Astrocyte of the cerebellum (primary cell): ENCODE measurements around the gene B3GNT9.

Experiments used
- DNase-seq: peaks from one replicate; pipeline ENCODE4 v3.0.0-alpha.2; 2011; ENCODE audit warnings: low read depth
- H3K4me3 ChIP-seq: 2 replicates; pipeline ENCODE4 v1.5.1; 2011; ENCODE audit warnings: mild to moderate bottlenecking, low read depth, low read length, moderate library complexity
- in situ Hi-C: cut with HindIII; loops from 2 replicates; pipeline ENCODE4 v1.10.0; 2017; ENCODE audit warnings: low sequenced_read_pairs
- TF ChIP-seq, protein P1 (sequence below): IDR thresholded peaks from 2 replicates; pipeline ENCODE4 v1.5.1; 2012; ENCODE audit warnings: low read length, low read depth, moderate library complexity, mild to moderate bottlenecking; ENCODE audit errors: missing control alignments

The B3GNT9 gene

DNA sequence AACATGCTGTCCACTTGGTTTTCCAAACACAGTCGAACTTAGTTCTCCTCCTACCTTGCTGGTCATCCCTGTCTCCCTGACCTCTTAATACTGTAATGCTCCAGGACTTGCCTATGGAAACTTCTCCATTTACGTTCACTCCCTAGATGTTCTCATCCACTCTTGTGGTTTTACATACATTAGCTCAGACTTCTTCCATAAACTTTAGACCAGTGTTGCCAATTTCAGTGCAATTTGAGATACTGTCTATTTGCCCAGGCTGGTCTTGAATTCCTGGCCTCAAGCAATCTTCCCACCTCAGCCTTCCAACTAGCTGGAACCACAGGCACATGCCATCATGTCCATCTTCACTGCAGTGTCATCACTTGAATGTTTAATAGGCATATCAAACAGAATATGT, 31.5 kb upstream of the B3GNT9 start:
- TF ChIP-seq, protein P1, sequence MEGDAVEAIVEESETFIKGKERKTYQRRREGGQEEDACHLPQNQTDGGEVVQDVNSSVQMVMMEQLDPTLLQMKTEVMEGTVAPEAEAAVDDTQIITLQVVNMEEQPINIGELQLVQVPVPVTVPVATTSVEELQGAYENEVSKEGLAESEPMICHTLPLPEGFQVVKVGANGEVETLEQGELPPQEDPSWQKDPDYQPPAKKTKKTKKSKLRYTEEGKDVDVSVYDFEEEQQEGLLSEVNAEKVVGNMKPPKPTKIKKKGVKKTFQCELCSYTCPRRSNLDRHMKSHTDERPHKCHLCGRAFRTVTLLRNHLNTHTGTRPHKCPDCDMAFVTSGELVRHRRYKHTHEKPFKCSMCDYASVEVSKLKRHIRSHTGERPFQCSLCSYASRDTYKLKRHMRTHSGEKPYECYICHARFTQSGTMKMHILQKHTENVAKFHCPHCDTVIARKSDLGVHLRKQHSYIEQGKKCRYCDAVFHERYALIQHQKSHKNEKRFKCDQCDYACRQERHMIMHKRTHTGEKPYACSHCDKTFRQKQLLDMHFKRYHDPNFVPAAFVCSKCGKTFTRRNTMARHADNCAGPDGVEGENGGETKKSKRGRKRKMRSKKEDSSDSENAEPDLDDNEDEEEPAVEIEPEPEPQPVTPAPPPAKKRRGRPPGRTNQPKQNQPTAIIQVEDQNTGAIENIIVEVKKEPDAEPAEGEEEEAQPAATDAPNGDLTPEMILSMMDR: no peak
- no peak overlapping the region for H3K4me3 ChIP-seq
- in situ Hi-C loops: no loop called here
- DNase-seq: no peak

DNA sequence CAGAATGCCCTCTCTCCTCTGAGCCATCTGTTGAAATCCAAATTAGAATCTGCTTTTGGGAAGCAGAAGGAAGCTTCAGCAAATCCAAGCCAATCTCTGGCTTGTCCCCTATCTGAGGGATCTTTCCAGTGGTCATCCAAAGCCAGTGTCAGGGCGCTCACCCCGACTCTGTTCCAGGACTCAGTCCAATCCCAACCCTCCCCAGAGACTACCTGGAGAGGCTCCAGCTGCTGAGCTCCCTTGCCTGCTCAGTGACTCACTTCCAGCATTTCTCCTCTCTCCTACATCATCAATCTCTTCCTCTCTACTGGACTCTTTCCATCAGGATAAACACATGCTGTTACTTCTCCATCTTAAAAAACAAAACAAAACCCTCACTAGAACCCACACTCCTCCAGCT, 30.5 kb upstream of the B3GNT9 start:
- TF ChIP-seq, protein P1: no peak
- in situ Hi-C loops: no loop called here
- no peak overlapping the region for H3K4me3 ChIP-seq
- DNase-seq: peak; percentile 72

DNA sequence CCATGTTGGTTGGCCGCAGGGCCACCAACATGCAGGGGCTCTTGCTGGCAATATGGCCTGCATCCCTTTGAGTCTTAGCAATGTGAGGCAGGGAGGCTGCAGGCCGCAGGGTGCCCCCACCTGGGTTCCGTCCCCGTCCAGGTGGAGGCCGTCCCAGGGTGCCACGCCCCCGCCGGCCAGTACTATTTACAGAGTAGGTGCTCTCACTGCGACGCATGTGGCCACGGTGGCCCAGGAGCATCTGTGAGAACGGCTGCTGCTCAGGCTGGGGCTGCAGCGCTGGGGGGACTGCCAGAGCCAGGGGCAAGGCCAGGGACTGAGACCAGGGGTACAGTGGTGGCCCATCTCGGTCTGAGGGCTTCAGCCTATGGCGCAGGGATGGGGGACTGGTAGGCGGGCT, 29.4 kb upstream of the B3GNT9 start:
- TF ChIP-seq, protein P1: no peak
- no peak overlapping the region for H3K4me3 ChIP-seq
- in situ Hi-C loops: no loop called here
- no peak for DNase-seq

DNA sequence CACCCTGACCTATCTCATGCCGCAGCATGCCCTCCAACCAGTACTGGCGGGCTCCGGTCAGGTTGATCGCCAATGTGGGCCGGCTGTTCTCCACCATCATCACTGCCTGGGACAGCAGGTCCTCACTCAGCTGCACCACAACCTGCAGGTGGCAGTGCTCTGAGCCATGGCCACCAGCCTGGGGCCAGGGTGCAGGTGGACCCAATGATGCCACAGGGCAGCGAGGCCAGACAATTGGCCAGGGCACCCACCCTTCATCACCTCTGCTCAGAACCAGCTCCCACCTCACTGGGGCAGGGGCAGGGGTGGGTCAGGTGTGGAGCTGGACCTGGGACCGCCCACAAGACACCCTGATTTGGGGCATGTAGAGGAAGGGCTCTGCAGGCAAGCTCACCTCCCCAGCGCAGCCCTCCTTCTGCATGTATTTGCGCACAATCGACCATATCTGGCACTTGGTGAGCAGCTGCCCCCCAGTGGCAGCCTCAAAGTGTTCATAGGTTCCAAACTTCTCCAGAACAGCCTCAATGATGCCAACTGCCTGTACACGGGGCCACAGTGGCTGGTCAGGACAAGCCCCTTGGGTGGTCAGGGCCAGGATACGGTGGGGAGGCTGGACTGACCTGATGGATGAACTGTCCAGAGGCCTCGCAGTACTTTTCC, 28.8 kb upstream of the B3GNT9 start:
- in situ Hi-C loops: no loop called here
- TF ChIP-seq, protein P1: no peak
- no peak for DNase-seq
- H3K4me3 ChIP-seq: no peak overlapping the region

DNA sequence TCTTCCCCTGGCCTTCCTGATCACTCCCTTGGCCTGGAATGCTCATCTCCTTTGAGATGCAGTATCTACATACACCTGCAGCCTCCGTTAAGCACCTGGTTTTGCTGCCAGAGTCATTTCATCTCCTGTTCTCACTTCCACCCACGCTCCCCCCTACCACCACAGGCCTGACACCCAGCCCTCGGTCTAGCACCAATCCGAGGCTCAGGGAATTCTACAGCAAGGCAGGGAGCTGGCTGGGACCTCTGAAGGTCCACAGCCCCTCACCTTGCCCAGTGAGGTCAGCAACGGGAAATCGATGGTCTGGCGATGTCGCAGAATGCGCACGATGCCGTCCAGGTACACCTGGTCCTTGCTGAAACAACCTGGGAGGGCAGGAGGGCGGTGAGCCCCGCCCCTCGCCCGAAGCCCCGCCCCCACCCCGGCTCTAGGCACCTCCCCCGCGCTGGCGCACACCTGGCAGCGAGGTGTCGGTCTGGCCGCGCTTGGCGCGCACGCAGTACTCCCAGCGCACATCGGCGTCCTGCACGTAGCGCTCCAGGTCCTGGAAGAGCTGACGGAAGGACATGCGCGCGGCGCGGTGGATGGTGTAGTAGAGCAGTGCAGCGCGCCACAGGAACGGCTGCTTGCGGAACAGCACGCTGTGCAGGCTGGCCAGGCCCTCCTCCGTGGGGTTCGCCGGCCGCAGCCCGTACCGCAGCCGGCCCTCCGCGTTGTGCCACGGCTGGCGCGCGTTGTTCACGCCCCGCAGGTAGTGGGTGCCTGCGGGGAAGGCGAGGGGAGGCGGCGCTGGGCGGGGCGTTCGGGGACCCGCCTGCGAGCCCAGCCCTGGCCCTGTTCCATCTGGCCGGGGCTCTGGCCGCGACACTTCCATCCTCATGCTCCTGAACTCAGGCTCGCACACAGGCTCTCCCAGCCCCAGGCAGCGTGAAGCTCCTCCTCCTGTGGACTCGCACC, 27.2 kb upstream of the B3GNT9 start:
- in situ Hi-C loops: no loop called here
- no peak for DNase-seq
- TF ChIP-seq, protein P1: no peak
- peak overlapping the region; percentile 9 for H3K4me3 ChIP-seq

DNA sequence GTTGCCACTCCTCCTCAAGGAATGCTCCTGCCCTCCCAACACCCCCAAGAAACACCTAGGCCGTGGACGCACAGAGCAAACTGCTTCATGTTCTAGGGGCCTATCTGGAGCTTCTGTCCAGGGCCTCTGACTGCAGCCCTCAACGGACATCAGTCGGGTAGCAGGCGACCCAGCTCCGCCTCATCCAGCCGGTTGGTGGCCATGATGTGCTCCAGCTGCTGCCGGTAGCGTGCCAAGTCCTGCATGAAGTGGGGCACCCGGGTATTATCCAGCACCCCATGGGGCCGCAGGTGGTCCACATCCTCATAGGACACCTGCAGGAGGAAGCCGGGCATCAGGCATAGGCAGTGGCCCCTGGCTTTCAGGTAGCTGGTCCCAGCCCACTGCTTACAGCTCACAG, 25.9 kb upstream of the B3GNT9 start:
- in situ Hi-C loops: no loop called here
- TF ChIP-seq, protein P1: no peak
- H3K4me3 ChIP-seq: no peak overlapping the region
- no peak for DNase-seq
